MG63 (cell line): Measurements from ENCODE around the gene HS6ST1. TPM values are rescaled to one million over a fixed set of nuclear protein-coding genes. Genes with fewer than 3 reads are reported as not detected.

Source experiments
- DNase-seq: peaks from one replicate; pipeline ENCODE4 v3.0.0-alpha.2; 2020
- H3K27me3 ChIP-seq: fragments of 250-450 bp; sonication (Bioruptor Pico); 2 replicates; pipeline ENCODE4 v1.5.1; 2020; ENCODE audit warnings: mild to moderate bottlenecking, moderate library complexity
- H3K36me3 ChIP-seq: fragments of 250-450 bp; sonication (Bioruptor Pico); 2 replicates; pipeline ENCODE4 v1.5.1; 2020; ENCODE audit warnings: mild to moderate bottlenecking, moderate library complexity
- H3K4me3 ChIP-seq: fragments of 250-450 bp; sonication (Bioruptor Pico); 2 replicates; pipeline ENCODE4 v1.5.1; 2020; ENCODE audit warnings: mild to moderate bottlenecking, moderate library complexity
- H3K9me3 ChIP-seq: fragments of 250-450 bp; sonication (Bioruptor Pico); 2 replicates; pipeline ENCODE4 v1.5.1; 2020; ENCODE audit warnings: mild to moderate bottlenecking, moderate library complexity
- total RNA-seq: library from RNA; depleted of rRNA; stranded (reverse); fragments of >200 nt; shearing (Covaris generic); gene quantifications from 2 replicates; pipeline ENCODE4 v1.2.3, GENCODE V29; 2014; ENCODE audit warnings: low replicate concordance; rRNA removed

Gene HS6ST1
- total RNA-seq, 1 experiment from 2014 or later = 32.5 TPM

- Histone ChIP-seq H3K9me3 (no peaks in the 10 kb centered on the region), H3K4me3 (no peak overlapping the region), H3K27me3 (no peaks in the 10 kb centered on the region), H3K36me3 (no peaks in the 10 kb centered on the region)
- DNase-seq = no peak
Observed at GRCh38 chr2:128234613-128235012, 84.1 kb downstream of the HS6ST1 start.

- H3K9me3 ChIP-seq = no peaks in the 10 kb centered on the region
- no peak for DNase-seq
- H3K36me3 ChIP-seq = no peaks in the 10 kb centered on the region
- H3K4me3 ChIP-seq = peak overlapping the region; percentile 55
- H3K27me3 ChIP-seq = no peaks in the 10 kb centered on the region
Observed at GRCh38 chr2:128233790-128234395, 84.8 kb downstream of the HS6ST1 start.

- no peaks in the 10 kb centered on the region for H3K27me3 ChIP-seq
- H3K36me3 ChIP-seq = no peaks in the 10 kb centered on the region
- peak; percentile 78 for DNase-seq
- peak overlapping the region; percentile 55 for H3K4me3 ChIP-seq
- H3K9me3 ChIP-seq = no peaks in the 10 kb centered on the region
Observed at GRCh38 chr2:128232965-128233789, 85.5 kb downstream of the HS6ST1 start.

- no peak for DNase-seq
- Histone ChIP-seq H3K27me3 (no peaks in the 10 kb centered on the region), H3K4me3 (no peak overlapping the region), H3K36me3 (no peaks in the 10 kb centered on the region), H3K9me3 (no peaks in the 10 kb centered on the region)
Observed at GRCh38 chr2:128228894-128229293, 89.8 kb downstream of the HS6ST1 start.

GRCh38 chr2:128227862-128228261 lies 90.8 kb downstream of the HS6ST1 start:
- Histone ChIP-seq H3K27me3 (no peaks in the 10 kb centered on the region), H3K4me3 (no peak overlapping the region), H3K9me3 (no peaks in the 10 kb centered on the region), H3K36me3 (no peaks in the 10 kb centered on the region)
- DNase-seq = no peak

- no peaks in the 10 kb centered on the region for H3K27me3 ChIP-seq
- DNase-seq = no peak
- no peak overlapping the region for H3K4me3 ChIP-seq
Observed at GRCh38 chr2:128219891-128220290, 98.8 kb downstream of the HS6ST1 start.

GRCh38 chr2:128217671-128218070 lies 101.0 kb downstream of the HS6ST1 start:
- H3K36me3 ChIP-seq = no peaks in the 10 kb centered on the region
- DNase-seq = no peak
- H3K9me3 ChIP-seq = 0 out of 2 replicates have a peak, but pooled peaks cover 2% of the 10 kb centered on the region
- no peaks in the 10 kb centered on the region for H3K27me3 ChIP-seq
- H3K4me3 ChIP-seq = no peak overlapping the region

More at GRCh38 chr2:128219891-128220290, 98.8 kb downstream of the HS6ST1 start:
- Histone ChIP-seq H3K36me3 (no peaks in the 10 kb centered on the region), H3K9me3 (0 out of 2 replicates have a peak, but pooled peaks cover 2% of the 10 kb centered on the region)

- H3K27me3 ChIP-seq = no peaks in the 10 kb centered on the region
- no peak for DNase-seq
- H3K36me3 ChIP-seq = no peaks in the 10 kb centered on the region
- H3K9me3 ChIP-seq = 0 out of 2 replicates have a peak, but pooled peaks cover 2% of the 10 kb centered on the region
- H3K4me3 ChIP-seq = no peak overlapping the region
Observed at GRCh38 chr2:128215897-128216642, 102.6 kb downstream of the HS6ST1 start.

Other genes with a start within 250 kb of the HS6ST1 start
- gene UGGT1, start 227.7 kb downstream of the HS6ST1 start, total RNA-seq = 22.1 and 27.5 TPM in 2 replicates